B cell (primary cell): ENCODE results near the gene SLC25A38.

ENCODE experiments used
- CTCF ChIP-seq: fragments of 200-600 bp; IDR thresholded peaks from one replicate; pipeline ENCODE4 v1.8.0; 2022; ENCODE audit warnings: antibody characterized with exemption, mild to moderate bottlenecking
- EZH2 ChIP-seq: IDR thresholded peaks from 2 replicates; pipeline ENCODE4 v1.6.1; 2012; ENCODE audit warnings: borderline replicate concordance, low read depth, mild to moderate bottlenecking, moderate library complexity, low read length; ENCODE audit not compliant: insufficient read depth, poor library complexity, severe bottlenecking

- TF ChIP-seq EZH2 (no peak), CTCF (no peak)
Observed at GRCh38 chr3:39446444-39446843, 63.3 kb downstream of the SLC25A38 start.
